ENCODE data around the gene FUT4.
"Not testable (repeated sequence)": the region's sequence is repeated elsewhere in the genome, so short reads cannot be mapped to it uniquely, and the experiment has no call there.

The FUT4 gene, protein sequence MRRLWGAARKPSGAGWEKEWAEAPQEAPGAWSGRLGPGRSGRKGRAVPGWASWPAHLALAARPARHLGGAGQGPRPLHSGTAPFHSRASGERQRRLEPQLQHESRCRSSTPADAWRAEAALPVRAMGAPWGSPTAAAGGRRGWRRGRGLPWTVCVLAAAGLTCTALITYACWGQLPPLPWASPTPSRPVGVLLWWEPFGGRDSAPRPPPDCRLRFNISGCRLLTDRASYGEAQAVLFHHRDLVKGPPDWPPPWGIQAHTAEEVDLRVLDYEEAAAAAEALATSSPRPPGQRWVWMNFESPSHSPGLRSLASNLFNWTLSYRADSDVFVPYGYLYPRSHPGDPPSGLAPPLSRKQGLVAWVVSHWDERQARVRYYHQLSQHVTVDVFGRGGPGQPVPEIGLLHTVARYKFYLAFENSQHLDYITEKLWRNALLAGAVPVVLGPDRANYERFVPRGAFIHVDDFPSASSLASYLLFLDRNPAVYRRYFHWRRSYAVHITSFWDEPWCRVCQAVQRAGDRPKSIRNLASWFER

DNA sequence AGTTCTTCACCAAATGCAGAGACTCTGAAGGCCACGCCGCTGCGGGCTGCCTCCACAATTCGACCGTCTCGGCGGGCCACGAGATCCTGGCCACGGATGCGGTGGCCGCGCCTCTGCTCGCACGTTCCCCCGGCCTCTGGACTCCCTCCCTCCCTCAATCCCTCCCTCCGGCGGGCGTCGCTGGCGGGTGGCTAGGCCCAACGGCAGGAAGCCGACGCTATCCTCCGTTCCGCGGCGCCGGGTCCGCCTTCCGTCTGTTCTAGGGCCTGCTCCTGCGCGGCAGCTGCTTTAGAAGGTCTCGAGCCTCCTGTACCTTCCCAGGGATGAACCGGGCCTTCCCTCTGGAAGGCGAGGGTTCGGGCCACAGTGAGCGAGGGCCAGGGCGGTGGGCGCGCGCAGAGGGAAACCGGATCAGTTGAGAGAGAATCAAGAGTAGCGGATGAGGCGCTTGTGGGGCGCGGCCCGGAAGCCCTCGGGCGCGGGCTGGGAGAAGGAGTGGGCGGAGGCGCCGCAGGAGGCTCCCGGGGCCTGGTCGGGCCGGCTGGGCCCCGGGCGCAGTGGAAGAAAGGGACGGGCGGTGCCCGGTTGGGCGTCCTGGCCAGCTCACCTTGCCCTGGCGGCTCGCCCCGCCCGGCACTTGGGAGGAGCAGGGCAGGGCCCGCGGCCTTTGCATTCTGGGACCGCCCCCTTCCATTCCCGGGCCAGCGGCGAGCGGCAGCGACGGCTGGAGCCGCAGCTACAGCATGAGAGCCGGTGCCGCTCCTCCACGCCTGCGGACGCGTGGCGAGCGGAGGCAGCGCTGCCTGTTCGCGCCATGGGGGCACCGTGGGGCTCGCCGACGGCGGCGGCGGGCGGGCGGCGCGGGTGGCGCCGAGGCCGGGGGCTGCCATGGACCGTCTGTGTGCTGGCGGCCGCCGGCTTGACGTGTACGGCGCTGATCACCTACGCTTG lies at the start of gene FUT4:
Gene FUT4 (plus strand): TSS at position 227 of the 951 bp plus-strand sequence. CDS start 213 bp downstream, at position 440.
- FAIRE-seq (no peak), DNase-seq (ENCODE audit: insufficient read length, low spot score) (peak; percentile 63)
- peak; percentile 59 for TF ChIP-seq POLR2A (IDR thresholded peaks at IDR 0.05; ENCODE audit: low read depth, low read length)

DNA sequence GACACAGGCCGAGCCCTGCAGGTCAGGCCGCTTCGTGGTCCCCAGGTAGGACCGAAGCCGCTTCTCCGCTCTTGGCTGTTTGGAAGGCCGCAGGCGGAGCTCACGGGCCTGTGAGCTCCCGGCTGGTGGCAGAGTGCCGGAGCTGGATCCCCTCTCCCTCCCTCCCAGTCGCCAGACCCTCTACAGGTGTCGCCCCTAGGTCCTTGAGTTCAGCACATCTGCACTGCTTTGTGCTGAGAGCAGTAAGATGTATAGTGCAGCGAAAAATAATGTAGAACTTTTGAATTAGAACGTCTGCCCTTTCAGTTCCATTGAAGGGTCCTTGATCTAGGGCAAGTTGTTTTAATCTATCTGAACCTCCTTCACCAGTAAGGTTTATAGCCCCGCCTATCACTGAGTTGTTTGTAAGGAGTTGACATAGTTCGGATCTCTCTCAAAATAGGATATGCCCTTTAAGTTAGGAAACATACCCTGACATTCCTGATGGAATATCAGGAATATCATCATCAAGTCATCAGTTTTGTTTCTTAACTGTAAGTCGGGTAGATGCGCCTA lies 49.5 kb upstream of the FUT4 start:
- no peak for FAIRE-seq
- no peak for TF ChIP-seq POLR2A (IDR thresholded peaks at IDR 0.05; ENCODE audit: low read depth, low read length)
- DNase-seq (ENCODE audit: insufficient read length, low spot score), result no peak

DNA sequence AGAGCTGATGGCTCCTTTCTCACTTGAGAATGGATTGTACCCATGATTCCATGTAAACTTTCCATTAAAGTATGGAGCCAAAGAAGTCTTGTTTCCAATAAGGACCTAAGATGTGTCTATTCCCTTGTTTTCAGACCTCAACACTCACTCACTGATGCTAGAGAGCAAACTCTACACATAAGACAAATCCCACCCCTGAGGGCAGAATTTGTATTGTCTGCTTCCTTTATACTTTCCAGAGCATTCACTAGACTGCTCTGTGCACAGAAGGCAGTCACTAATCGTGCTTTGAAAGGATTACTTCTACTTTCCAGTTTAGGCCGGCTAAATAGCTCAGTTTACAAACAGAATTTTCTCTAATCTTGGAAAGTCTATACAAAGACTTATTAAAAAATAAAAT lies 43.5 kb upstream of the FUT4 start:
- DNase-seq (ENCODE audit: insufficient read length, low spot score) (no peak), FAIRE-seq (no peak)
- no peak for TF ChIP-seq POLR2A (IDR thresholded peaks at IDR 0.05; ENCODE audit: low read depth, low read length)

DNA sequence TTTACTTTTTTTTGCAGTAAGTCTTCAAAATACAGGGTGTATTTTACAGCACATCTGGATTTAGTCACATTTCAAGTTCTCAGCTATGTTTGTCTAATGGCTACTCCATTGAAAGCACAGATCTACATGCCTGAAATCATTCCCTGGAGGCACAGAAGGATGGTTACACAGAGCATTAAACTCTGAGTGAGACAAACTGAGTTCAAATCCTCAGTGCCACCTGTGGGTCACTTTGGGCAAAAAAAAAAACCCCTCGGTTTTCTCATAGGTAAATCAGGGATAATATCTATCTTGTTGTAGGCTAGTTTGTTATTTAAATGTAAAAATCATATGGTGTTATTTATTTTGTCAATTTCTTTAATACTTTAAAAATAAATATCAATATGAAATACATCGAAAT lies 42.2 kb upstream of the FUT4 start:
- no peak for FAIRE-seq
- no peak for DNase-seq (ENCODE audit: insufficient read length, low spot score)
- TF ChIP-seq POLR2A (IDR thresholded peaks at IDR 0.05; ENCODE audit: low read depth, low read length), result no peak

DNA sequence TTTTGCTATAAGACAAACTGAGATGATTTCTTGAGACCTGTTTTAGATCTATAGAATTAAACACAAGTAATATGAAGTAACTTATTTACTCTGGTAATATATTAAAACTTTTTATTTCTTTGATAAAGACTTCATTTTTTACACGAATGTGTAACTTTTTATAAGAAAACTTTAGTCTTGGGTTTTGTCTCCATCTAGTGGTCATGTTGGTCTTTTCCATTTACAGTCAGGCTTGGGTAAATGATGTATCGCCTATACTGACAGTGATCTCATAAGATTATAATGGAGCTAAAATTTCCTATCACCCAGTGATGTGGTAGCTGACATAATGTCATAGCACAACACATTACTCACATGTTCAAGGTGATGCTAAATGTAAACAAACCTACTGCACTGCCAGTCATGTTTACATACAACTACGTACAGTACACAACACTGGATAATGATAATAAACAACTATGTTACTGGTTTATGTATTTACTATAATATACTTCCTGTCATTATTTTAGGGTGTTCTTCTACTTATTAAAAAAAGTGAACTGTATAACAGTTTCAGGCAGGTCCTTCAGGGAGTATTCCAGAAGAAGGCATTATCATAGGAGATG lies 38.9 kb upstream of the FUT4 start:
- DNase-seq (ENCODE audit: insufficient read length, low spot score), result no peak
- FAIRE-seq, result no peak
- TF ChIP-seq POLR2A (IDR thresholded peaks at IDR 0.05; ENCODE audit: low read depth, low read length), result no peak

DNA sequence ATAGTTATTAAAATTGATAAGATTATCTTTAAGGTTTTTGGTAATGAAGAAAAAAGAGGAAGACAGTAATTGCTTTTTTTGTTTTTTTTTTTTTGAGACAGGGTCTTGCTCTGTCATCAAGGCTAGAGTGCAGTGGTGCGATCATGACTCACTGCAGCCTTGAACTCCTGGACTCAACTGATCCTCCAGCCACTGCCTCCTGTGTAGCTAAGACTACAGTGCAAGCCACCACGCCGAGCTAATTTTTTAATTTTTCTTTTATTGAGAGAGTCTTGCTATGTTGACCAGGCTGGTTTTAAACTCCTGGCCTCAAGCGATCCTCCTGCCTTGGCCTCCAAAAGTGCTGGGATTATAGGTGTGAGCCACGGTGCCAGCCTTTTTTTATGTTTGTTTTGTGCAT lies 37.2 kb upstream of the FUT4 start:
- not testable (repeated sequence) for FAIRE-seq; DNase-seq (ENCODE audit: insufficient read length, low spot score)

DNA sequence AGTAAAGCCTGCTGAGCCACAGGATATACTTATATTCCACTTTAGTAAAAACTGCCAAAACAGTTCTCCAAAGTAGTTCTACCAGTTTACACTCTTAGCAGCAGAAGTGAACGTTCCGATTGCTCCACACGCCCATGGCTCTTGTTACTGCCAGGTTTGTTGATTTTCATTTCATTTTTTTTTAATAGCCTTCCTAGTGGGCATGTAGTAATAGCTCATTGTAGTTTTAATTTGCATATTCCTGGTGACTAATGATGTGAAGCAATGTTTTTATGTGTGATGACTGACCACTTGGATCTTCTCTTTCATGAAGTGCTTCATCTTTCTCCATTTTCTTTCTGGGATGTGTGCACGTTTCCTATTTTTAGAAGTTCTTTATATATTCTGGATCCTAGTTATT lies 36.2 kb upstream of the FUT4 start:
- DNase-seq (ENCODE audit: insufficient read length, low spot score) (no peak), FAIRE-seq (no peak)
- no peak for TF ChIP-seq POLR2A (IDR thresholded peaks at IDR 0.05; ENCODE audit: low read depth, low read length)

DNA sequence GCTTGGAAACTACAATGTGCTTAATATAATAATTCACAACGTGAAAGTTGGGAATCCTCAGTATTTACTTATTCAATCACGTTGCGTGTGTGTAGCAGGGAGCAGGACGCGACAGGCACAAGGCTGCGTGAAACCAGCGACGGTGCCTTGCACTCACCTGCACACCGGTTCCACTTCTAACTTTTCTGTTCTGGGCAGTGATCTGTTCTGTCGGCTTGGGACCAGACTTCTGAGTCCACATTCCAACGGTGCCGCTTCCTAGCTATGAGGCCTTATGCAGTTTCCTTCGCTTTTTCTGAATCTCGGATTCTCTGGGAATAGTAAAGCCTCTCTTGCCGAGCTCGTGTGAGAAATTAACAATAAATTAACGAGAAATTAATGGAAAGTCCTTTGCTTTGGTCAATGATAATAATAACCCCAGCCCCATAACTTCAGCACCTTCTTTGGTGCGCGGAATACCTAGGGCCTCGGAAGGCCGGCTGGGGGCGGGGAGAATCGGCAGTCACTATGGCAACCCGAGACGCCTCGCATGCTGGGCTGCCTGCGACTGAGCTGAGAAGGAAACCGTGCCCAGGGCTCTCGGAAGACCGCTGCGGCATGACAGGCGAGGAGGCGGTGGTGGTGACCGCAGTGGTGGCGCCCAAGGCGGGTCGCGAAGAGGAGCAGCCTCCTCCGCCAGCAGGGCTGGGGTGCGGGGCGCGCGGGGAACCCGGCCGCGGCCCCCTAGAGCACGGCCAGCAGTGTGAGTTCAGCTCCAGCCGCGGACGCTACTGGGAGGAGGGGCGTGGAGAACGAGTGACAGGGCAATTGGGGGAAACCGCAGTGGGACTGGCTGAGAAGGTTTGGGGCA lies 31.6 kb upstream of the FUT4 start, which contains the start of gene C11orf97:
Gene C11orf97 (plus strand): TSS at position 530 of the 850 bp plus-strand sequence. CDS start 68 bp downstream, at position 598.
- no peak for FAIRE-seq
- no peak for TF ChIP-seq POLR2A (IDR thresholded peaks at IDR 0.05; ENCODE audit: low read depth, low read length)
- DNase-seq (ENCODE audit: insufficient read length, low spot score), result no peak

DNA sequence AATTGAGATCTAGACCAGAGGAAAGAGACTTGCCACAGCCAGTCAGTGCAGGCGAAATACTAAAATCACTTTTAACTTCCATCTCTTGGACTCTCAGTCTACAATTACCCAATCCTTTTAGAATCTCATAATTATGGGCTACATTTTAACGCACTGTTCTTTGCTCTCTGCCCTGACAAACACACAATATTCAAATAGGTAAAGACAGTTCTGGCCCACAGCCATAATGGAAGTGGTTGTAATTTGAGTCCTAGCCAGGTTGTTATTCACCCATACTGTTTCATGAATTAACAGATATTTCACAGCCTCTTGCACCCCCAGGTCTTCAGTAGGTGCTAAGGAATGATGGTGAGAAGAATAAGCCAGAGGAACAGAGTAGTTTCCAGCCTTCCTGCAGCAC lies 30.6 kb upstream of the FUT4 start:
- DNase-seq (ENCODE audit: insufficient read length, low spot score) (no peak), FAIRE-seq (no peak)
- TF ChIP-seq POLR2A (IDR thresholded peaks at IDR 0.05; ENCODE audit: low read depth, low read length), result no peak

DNA sequence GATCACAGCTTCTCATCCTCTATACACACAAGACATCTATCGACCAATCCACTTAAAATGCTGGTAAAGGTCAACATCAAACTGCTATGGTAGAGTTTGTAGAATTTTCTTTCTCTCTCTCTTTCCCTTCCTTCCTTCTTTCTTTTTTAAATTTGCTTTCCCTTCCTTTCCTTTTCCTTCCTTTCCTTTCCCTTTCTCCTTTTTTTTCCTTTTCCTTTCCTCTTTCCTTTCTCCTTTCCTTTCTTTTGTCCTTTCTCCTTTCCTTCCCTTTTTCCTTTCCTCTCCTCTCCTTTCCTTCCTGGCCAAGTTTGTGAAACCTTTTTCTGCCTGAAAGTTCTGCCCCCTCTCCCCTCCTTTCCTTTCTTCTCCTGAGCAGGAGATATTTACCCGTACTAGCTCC lies 28.3 kb upstream of the FUT4 start:
- TF ChIP-seq POLR2A (IDR thresholded peaks at IDR 0.05; ENCODE audit: low read depth, low read length), result no peak
- FAIRE-seq, result no peak

DNA sequence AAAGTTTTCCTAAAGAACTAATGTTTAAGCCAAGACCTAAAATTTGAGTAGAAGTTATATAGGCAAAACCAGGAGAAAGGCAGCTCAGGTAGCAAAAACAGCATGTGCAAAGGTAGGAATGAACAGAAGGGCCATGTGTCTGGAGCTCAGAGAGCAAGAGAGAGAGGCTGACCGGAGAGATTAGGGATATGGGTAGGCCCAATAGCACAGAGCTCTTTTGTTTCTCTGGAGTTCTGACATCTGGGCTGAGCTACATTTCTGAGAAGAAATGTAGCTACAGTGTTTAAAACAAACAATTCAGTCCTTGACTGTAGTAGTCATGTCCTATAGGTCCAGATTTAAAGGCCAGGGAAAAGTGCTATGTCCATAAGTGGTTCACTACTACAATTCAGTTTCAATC lies 27.0 kb upstream of the FUT4 start:
- TF ChIP-seq POLR2A (IDR thresholded peaks at IDR 0.05; ENCODE audit: low read depth, low read length), result no peak
- FAIRE-seq, result no peak
- DNase-seq (ENCODE audit: insufficient read length, low spot score), result no peak

More for the DNA sequence above, 28.3 kb upstream of the FUT4 start:
- no peak for DNase-seq (ENCODE audit: insufficient read length, low spot score)

DNA sequence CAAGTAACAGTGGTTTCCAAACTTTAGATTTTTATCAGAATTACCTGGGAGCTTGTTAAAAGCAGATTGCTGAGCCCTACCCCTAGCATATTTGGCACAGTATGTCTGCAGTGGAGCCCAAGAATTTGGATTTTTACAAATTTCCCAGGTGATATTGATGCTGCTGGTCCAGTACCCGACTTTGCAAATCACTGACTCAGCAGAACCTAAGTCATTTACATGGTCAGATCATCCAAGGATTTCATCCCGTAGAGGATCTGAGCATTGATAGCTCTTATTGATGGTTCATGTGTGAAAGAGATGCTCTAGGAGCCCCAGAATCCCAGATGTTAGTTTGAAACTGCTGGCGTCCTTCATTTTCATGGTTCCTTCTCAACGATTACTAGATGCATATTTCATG lies 25.4 kb upstream of the FUT4 start:
- no peak for FAIRE-seq
- no peak for DNase-seq (ENCODE audit: insufficient read length, low spot score)
- no peak for TF ChIP-seq POLR2A (IDR thresholded peaks at IDR 0.05; ENCODE audit: low read depth, low read length)
